Fibroblast of lung (primary cell): ENCODE measurements around the gene ARHGEF33. TPM values are rescaled to one million over a fixed set of nuclear protein-coding genes. Genes with fewer than 3 reads are reported as not detected.

Experiments used
- DNase-seq, 2 donors: peaks; one replicate each; pipeline versions ENCODE4 v3.0.0 to v3.0.0-alpha.2; 2010; ENCODE audit warnings: low read depth in 2 of 2
- H2AFZ ChIP-seq: 2 replicates; pipeline ENCODE4 v1.5.1; 2012; ENCODE audit warnings: low read length, control low read depth, inconsistent platforms
- H3K27ac ChIP-seq: 2 replicates; pipeline ENCODE4 v1.5.1; 2011; ENCODE audit warnings: low read length, control low read depth; ENCODE audit not compliant: insufficient read depth
- H3K27me3 ChIP-seq: 2 replicates; pipeline ENCODE4 v1.5.1; 2011; ENCODE audit warnings: mild to moderate bottlenecking, low read length; ENCODE audit not compliant: control insufficient read depth, insufficient read depth
- H3K36me3 ChIP-seq: 2 replicates; pipeline ENCODE4 v1.5.1; 2011; ENCODE audit warnings: low read length; ENCODE audit not compliant: control insufficient read depth, insufficient read depth
- H3K4me1 ChIP-seq: 2 replicates; pipeline ENCODE4 v1.5.1; 2011; ENCODE audit warnings: low read length; ENCODE audit not compliant: control insufficient read depth, insufficient read depth; ENCODE audit errors: extremely low read depth
- H3K4me2 ChIP-seq: 2 replicates; pipeline ENCODE4 v1.5.1; 2011; ENCODE audit warnings: low read length, control low read depth; ENCODE audit not compliant: insufficient read depth; ENCODE audit errors: extremely low read depth
- H3K4me3 ChIP-seq, 4 experiments: fragments of 200-600 bp in 1 of 4; sonication (generic) in 1 of 4; replicated peaks in 1 of 4; 2 replicates each; pipeline ENCODE4 v1.5.1; 2011 to 2016; ENCODE audit warnings: low read length in 4 of 4, low read depth in 3 of 4, mild to moderate bottlenecking in 3 of 4, control low read depth in 2 of 4, inconsistent platforms in 1 of 4, mixed read lengths in 1 of 4; ENCODE audit not compliant: insufficient read depth in 1 of 4; ENCODE audit errors: control extremely low read depth in 1 of 4
- H3K79me2 ChIP-seq: 2 replicates; pipeline ENCODE4 v1.5.1; 2012; ENCODE audit warnings: mild to moderate bottlenecking, low read length, inconsistent platforms; ENCODE audit not compliant: control insufficient read depth, insufficient read depth
- H3K9ac ChIP-seq: 2 replicates; pipeline ENCODE4 v1.5.1; 2011; ENCODE audit warnings: mild to moderate bottlenecking, low read length, control low read depth; ENCODE audit not compliant: insufficient read depth
- H3K9me3 ChIP-seq: 2 replicates; pipeline ENCODE4 v1.5.1; 2012; ENCODE audit warnings: low read depth, low read length; ENCODE audit not compliant: control insufficient read depth, insufficient read depth
- H4K20me1 ChIP-seq: 2 replicates; pipeline ENCODE4 v1.5.1; 2011; ENCODE audit warnings: low read length; ENCODE audit not compliant: control insufficient read depth, insufficient read depth; ENCODE audit errors: extremely low read depth
- CTCF ChIP-seq, 2 donors: IDR thresholded peaks in 1 of 2; conservative IDR thresholded peaks in 1 of 2; 1 replicate in 1 of 2; 2 replicates in 1 of 2; pipeline ENCODE4 v1.5.1; 2011 to 2012; ENCODE audit warnings: low read length in 2 of 2, control low read depth in 1 of 2, inconsistent platforms in 1 of 2, low read depth in 1 of 2, mild to moderate bottlenecking in 1 of 2
- EZH2 ChIP-seq: IDR thresholded peaks from 2 replicates; pipeline ENCODE4 v1.5.1; 2012; ENCODE audit warnings: low read length, control low read depth, mild to moderate bottlenecking; ENCODE audit errors: missing control alignments
- polyA plus RNA-seq, 2 donors: library from polyadenylated mRNA; depleted of rRNA in 1 of 2; stranded (reverse) in 1 of 2; unstranded in 1 of 2; fragments of >200 nt; gene quantifications; 2 replicates each; pipeline ENCODE4 v1.2.1, GENCODE V29; 2011 to 2012; ENCODE audit warnings: missing spikeins in 1 of 2
- total RNA-seq: library from RNA; depleted of rRNA; stranded (reverse); fragments of >200 nt; gene quantifications from 2 replicates; pipeline ENCODE4 v1.2.1, GENCODE V29; 2014

Gene ARHGEF33
- total and polyA plus RNA-seq, 2 donors (not counting 1 experiment from before 2014, with no cell fraction given) = 0.10 to 0.50 TPM

- no peak overlapping the region for H3K4me3 ChIP-seq
- H4K20me1 ChIP-seq = no peaks in the 10 kb centered on the region
- H3K36me3 ChIP-seq = no peaks in the 10 kb centered on the region
- H2AFZ ChIP-seq = no peak overlapping the region
- no peak for DNase-seq
- no peaks in the 10 kb centered on the region for H3K27me3 ChIP-seq
- no peak overlapping the region for H3K27ac ChIP-seq
- no peak overlapping the region for H3K9ac ChIP-seq
- no peak overlapping the region for H3K4me2 ChIP-seq
- no peaks in the 10 kb centered on the region for H3K79me2 ChIP-seq
- no peaks in the 10 kb centered on the region for H3K9me3 ChIP-seq
- H3K4me1 ChIP-seq = no peaks in the 10 kb centered on the region
- no peak for TF ChIP-seq EZH2
Measured at GRCh38 chr2:38909872-38910271, 20.2 kb downstream of the ARHGEF33 start.

GRCh38 chr2:38911191-38911590 is 21.5 kb downstream of the ARHGEF33 start:
- no peaks in the 10 kb centered on the region for H3K79me2 ChIP-seq
- no peaks in the 10 kb centered on the region for H3K27me3 ChIP-seq
- H2AFZ ChIP-seq = no peak overlapping the region
- no peaks in the 10 kb centered on the region for H3K4me1 ChIP-seq
- H3K4me3 ChIP-seq = no peak overlapping the region
- TF ChIP-seq CTCF (conservative IDR thresholded peaks at IDR 0.05 in 1 of 2, IDR thresholded peaks at IDR 0.05 in 1 of 2; ENCODE audit: low read depth in 1 of 2, low read length in 2 of 2) (no peak), EZH2 (no peak)
- DNase-seq = no peak
- H3K9ac ChIP-seq = no peak overlapping the region
- H3K9me3 ChIP-seq = no peaks in the 10 kb centered on the region
- no peak overlapping the region for H3K27ac ChIP-seq
- H3K36me3 ChIP-seq = no peaks in the 10 kb centered on the region
- H4K20me1 ChIP-seq = no peaks in the 10 kb centered on the region
- no peak overlapping the region for H3K4me2 ChIP-seq

GRCh38 chr2:38912619-38913018 is 22.9 kb downstream of the ARHGEF33 start:
- Histone ChIP-seq H3K27me3 (no peaks in the 10 kb centered on the region), H3K79me2 (no peaks in the 10 kb centered on the region), H3K9ac (no peak overlapping the region), H2AFZ (no peak overlapping the region), H3K9me3 (no peaks in the 10 kb centered on the region), H4K20me1 (no peaks in the 10 kb centered on the region), H3K4me1 (no peaks in the 10 kb centered on the region), H3K36me3 (no peaks in the 10 kb centered on the region), H3K4me2 (no peak overlapping the region), H3K27ac (no peak overlapping the region), H3K4me3 (no peak overlapping the region)
- DNase-seq = no peak
- TF ChIP-seq CTCF (conservative IDR thresholded peaks at IDR 0.05 in 1 of 2, IDR thresholded peaks at IDR 0.05 in 1 of 2; ENCODE audit: low read depth in 1 of 2, low read length in 2 of 2) = no peak
- no peak for TF ChIP-seq EZH2
